ENCODE data around the gene PTRHD1.

GRCh38 chr2:24747299-24747698, 45.9 kb downstream of the PTRHD1 start:
- TF ChIP-seq SPI1 (IDR thresholded peaks at IDR 0.05; ENCODE audit: low read depth, low read length), result no peak
- TF ChIP-seq POLR2A (IDR thresholded peaks at IDR 0.05; ENCODE audit: low read depth, low read length), result no peak
- TF ChIP-seq POLR2AphosphoS5 (IDR thresholded peaks at IDR 0.05; ENCODE audit: low read depth, low read length), result no peak
- TF ChIP-seq TAF1 (IDR thresholded peaks at IDR 0.05; ENCODE audit: low read depth, low read length), result no peak

Measured in GM12891 (cell line).